ENCODE measurements around the gene RAB11FIP3. TPM values are rescaled to one million over a fixed set of nuclear protein-coding genes. Genes with fewer than 3 reads are reported as not detected.

RAB11FIP3 gene
- total RNA-seq, 1 experiment from 2014 or later: 37.1 TPM

DNA sequence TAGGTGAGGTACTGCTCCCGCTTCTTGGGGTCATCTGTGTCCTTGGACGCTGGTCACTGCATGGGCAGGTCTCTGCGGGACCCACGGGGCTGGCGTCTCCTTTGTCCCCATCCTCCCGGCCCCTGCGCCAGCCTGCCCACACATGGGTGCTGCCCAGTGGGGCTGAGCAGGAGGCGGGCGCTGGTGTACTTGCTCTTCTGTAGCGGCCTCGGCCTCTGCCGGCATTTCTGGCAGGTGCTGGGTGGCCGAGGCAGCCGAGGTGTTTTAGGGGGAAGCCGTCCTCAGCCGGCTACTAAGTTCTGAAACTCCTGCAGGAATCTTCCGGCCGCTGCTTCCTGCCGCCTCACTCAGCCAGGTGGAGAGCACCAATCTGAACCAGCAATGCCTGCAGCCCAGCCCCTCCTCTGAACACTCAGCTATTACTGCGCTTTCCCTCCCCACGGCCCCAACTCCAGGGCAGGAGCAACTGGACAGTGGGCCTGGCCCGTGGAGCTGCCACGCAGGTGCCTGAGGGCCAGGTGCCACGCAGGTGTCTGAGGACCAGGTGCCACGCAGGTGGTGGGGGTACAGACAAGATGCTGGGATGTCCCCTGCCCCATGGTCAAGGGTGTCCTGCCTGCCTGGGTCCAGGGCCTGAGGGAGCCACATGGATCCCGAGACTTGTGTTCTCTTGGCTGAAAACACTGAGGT is 13.7 kb upstream of the RAB11FIP3 start:
- Histone ChIP-seq H3K79me2 (ENCODE audit: insufficient read depth, low read length) (no peaks in the 10 kb centered on the region), H4K8ac (replicated peaks; ENCODE audit: insufficient read length, low read depth, low read length) (no peak overlapping the region), H3K23ac (ENCODE audit: insufficient read length, low read depth, low read length) (no peak overlapping the region), H2AFZ (ENCODE audit: low read length) (no peak overlapping the region), H2BK20ac (ENCODE audit: low read depth, low read length, poor library complexity, severe bottlenecking) (no peak overlapping the region), H2BK15ac (ENCODE audit: low read depth, low read length) (no peak overlapping the region), H3K18ac (ENCODE audit: insufficient read length, low read depth, low read length) (no peak overlapping the region), H2BK12ac (ENCODE audit: insufficient read length, low read depth, low read length) (no peak overlapping the region), H2BK5ac (ENCODE audit: insufficient read length, low read length) (no peak overlapping the region), H3K9ac (ENCODE audit: extremely low read depth, insufficient read length, low read length) (no peak overlapping the region), H4K5ac (ENCODE audit: insufficient read length, low read depth, low read length) (no peak overlapping the region), H2AK5ac (ENCODE audit: insufficient read length, low read length) (no peak overlapping the region), H2BK120ac (ENCODE audit: low read depth, low read length, poor library complexity, severe bottlenecking) (no peak overlapping the region), H3K27ac (ENCODE audit: insufficient read length, low read depth, low read length) (no peak overlapping the region), H3K14ac (ENCODE audit: insufficient read depth, low read length) (no peak overlapping the region), H3K4ac (ENCODE audit: low read depth, low read length) (no peak overlapping the region), H3T11ph (ENCODE audit: low read length) (no peak overlapping the region), H3K9me3 (ENCODE audit: control insufficient read depth, low read depth, low read length) (no peaks in the 10 kb centered on the region), H3K56ac (ENCODE audit: insufficient read length, low read depth, low read length) (no peak overlapping the region), H3K79me1 (ENCODE audit: insufficient read depth, low read depth, low read length, poor library complexity, severe bottlenecking) (no peaks in the 10 kb centered on the region), H3K4me2 (ENCODE audit: insufficient read depth, insufficient read length, low read length) (no peak overlapping the region), H3K27me3 (ENCODE audit: insufficient read depth, low read length) (no peaks in the 10 kb centered on the region), H3K4me1 (ENCODE audit: insufficient read depth, low read length) (no peaks in the 10 kb centered on the region), H4K91ac (ENCODE audit: insufficient read length, low read depth, low read length) (no peak overlapping the region), H3K23me2 (ENCODE audit: insufficient read length, low read depth, low read length, poor library complexity, severe bottlenecking) (no peaks in the 10 kb centered on the region), H4K20me1 (ENCODE audit: control insufficient read depth, insufficient read depth, insufficient read length) (no peaks in the 10 kb centered on the region)
- no peaks in the 10 kb centered on the region for H3K27me3 Mint-ChIP-seq (ENCODE audit: low read depth)
- peaks cover 0 to 18% (median 17%) of the 10 kb centered on the region in 3 experiments; a peak in 5 of 7 replicates for H3K36me3 Mint-ChIP-seq (ENCODE audit: insufficient read depth in 1 of 3, low read depth in 3 of 3)
- no peaks in the 10 kb centered on the region for H3K4me1 Mint-ChIP-seq
- H3K4me3 Mint-ChIP-seq: no peak overlapping the region
- no CpG with 5 or more reads among the region's 26 CpGs for WGBS (ENCODE audit: extremely low coverage, insufficient read length, low lambda C conversion rate)
- TF ChIP-seq, protein P1, sequence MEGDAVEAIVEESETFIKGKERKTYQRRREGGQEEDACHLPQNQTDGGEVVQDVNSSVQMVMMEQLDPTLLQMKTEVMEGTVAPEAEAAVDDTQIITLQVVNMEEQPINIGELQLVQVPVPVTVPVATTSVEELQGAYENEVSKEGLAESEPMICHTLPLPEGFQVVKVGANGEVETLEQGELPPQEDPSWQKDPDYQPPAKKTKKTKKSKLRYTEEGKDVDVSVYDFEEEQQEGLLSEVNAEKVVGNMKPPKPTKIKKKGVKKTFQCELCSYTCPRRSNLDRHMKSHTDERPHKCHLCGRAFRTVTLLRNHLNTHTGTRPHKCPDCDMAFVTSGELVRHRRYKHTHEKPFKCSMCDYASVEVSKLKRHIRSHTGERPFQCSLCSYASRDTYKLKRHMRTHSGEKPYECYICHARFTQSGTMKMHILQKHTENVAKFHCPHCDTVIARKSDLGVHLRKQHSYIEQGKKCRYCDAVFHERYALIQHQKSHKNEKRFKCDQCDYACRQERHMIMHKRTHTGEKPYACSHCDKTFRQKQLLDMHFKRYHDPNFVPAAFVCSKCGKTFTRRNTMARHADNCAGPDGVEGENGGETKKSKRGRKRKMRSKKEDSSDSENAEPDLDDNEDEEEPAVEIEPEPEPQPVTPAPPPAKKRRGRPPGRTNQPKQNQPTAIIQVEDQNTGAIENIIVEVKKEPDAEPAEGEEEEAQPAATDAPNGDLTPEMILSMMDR (conservative IDR thresholded peaks at IDR 0.05): no peak
- H3K9me3 Mint-ChIP-seq: no peaks in the 10 kb centered on the region
- no peak overlapping the region; a peak in 1 of 7 replicates for H3K27ac Mint-ChIP-seq
- DNase-seq: no peak
